Memory B cell (primary cell): ENCODE measurements around the gene CYP24A1.

ENCODE experiments used
- ATAC-seq: fragments of 150-1000 bp; cut with Tn5 transposase; 2 replicates; pipeline ENCODE4 v1.10.0; 2021; ENCODE audit warnings: low read depth, mild to moderate bottlenecking, moderate library complexity
- DNase-seq, 2 donors: peaks; one replicate each; pipeline ENCODE4 v3.0.0; 2022; ENCODE audit warnings: low spot score in 2 of 2
- H3K27ac Mint-ChIP-seq: one replicate; pipeline ENCODE4 v1.8.0; 2022; ENCODE audit warnings: mild to moderate bottlenecking, moderate library complexity, mixed read lengths
- H3K27me3 Mint-ChIP-seq: one replicate; pipeline ENCODE4 v1.8.0; 2022; ENCODE audit warnings: mixed read lengths
- H3K36me3 Mint-ChIP-seq: one replicate; pipeline ENCODE4 v1.8.0; 2022; ENCODE audit warnings: mild to moderate bottlenecking, mixed read lengths
- H3K4me1 Mint-ChIP-seq: one replicate; pipeline ENCODE4 v1.8.0; 2022; ENCODE audit warnings: mixed read lengths
- H3K4me3 Mint-ChIP-seq: one replicate; pipeline ENCODE4 v1.8.0; 2022; ENCODE audit warnings: mild to moderate bottlenecking, moderate library complexity, mixed read lengths
- H3K9me3 Mint-ChIP-seq: one replicate; pipeline ENCODE4 v1.8.0; 2022; ENCODE audit warnings: mixed read lengths

The CYP24A1 gene

GRCh38 chr20:54151511-54152226, 22.1 kb downstream of the CYP24A1 start:
- Mint-ChIP-seq H3K27me3 (peaks cover 8% of the 10 kb centered on the region), H3K36me3 (no peaks in the 10 kb centered on the region), H3K27ac (no peak overlapping the region), H3K4me1 (no peaks in the 10 kb centered on the region), H3K4me3 (no peak overlapping the region), H3K9me3 (no peaks in the 10 kb centered on the region)
- ATAC-seq (no peak), DNase-seq (no peak)

GRCh38 chr20:54151075-54151439, 22.7 kb downstream of the CYP24A1 start:
- H3K4me3 Mint-ChIP-seq, result no peak overlapping the region
- H3K36me3 Mint-ChIP-seq, result no peaks in the 10 kb centered on the region
- H3K9me3 Mint-ChIP-seq, result no peaks in the 10 kb centered on the region
- DNase-seq (no peak), ATAC-seq (no peak)
- H3K27me3 Mint-ChIP-seq, result peaks cover 8% of the 10 kb centered on the region
- no peak overlapping the region for H3K27ac Mint-ChIP-seq
- H3K4me1 Mint-ChIP-seq, result no peaks in the 10 kb centered on the region

- ATAC-seq (no peak), DNase-seq (no peak)
- H3K4me3 Mint-ChIP-seq, result no peak overlapping the region
- H3K4me1 Mint-ChIP-seq, result no peaks in the 10 kb centered on the region
- H3K36me3 Mint-ChIP-seq, result no peaks in the 10 kb centered on the region
- H3K27me3 Mint-ChIP-seq, result peaks cover 10% of the 10 kb centered on the region
- H3K27ac Mint-ChIP-seq, result no peak overlapping the region
- H3K9me3 Mint-ChIP-seq, result no peaks in the 10 kb centered on the region
These were observed 24.0 kb downstream of the CYP24A1 start for GRCh38 chr20:54149765-54150264.

GRCh38 chr20:54148947-54149764, 24.6 kb downstream of the CYP24A1 start:
- H3K36me3 Mint-ChIP-seq, result no peaks in the 10 kb centered on the region
- DNase-seq (no peak), ATAC-seq (no peak)
- H3K27ac Mint-ChIP-seq, result no peak overlapping the region
- H3K27me3 Mint-ChIP-seq, result peaks cover 10% of the 10 kb centered on the region
- no peaks in the 10 kb centered on the region for H3K4me1 Mint-ChIP-seq
- H3K4me3 Mint-ChIP-seq, result no peak overlapping the region
- no peaks in the 10 kb centered on the region for H3K9me3 Mint-ChIP-seq

- Mint-ChIP-seq H3K4me3 (no peak overlapping the region), H3K4me1 (no peaks in the 10 kb centered on the region), H3K9me3 (no peaks in the 10 kb centered on the region), H3K36me3 (no peaks in the 10 kb centered on the region), H3K27ac (no peak overlapping the region), H3K27me3 (peaks cover 6% of the 10 kb centered on the region)
- no peak for DNase-seq
- ATAC-seq, result no peak
These were observed 27.1 kb downstream of the CYP24A1 start for GRCh38 chr20:54146672-54147071.

- Mint-ChIP-seq H3K4me1 (no peaks in the 10 kb centered on the region), H3K9me3 (no peaks in the 10 kb centered on the region), H3K4me3 (no peak overlapping the region), H3K27me3 (peaks cover 7% of the 10 kb centered on the region), H3K36me3 (no peaks in the 10 kb centered on the region), H3K27ac (no peak overlapping the region)
- DNase-seq, result no peak
- ATAC-seq, result no peak
These were observed 28.9 kb downstream of the CYP24A1 start for GRCh38 chr20:54144847-54145414.

GRCh38 chr20:54140927-54141566, 32.7 kb downstream of the CYP24A1 start:
- DNase-seq, result no peak
- no peaks in the 10 kb centered on the region for H3K4me1 Mint-ChIP-seq
- no peak for ATAC-seq
- H3K36me3 Mint-ChIP-seq, result no peaks in the 10 kb centered on the region
- no peak overlapping the region for H3K27ac Mint-ChIP-seq
- H3K27me3 Mint-ChIP-seq, result peaks cover 4% of the 10 kb centered on the region
- H3K4me3 Mint-ChIP-seq, result no peak overlapping the region
- no peaks in the 10 kb centered on the region for H3K9me3 Mint-ChIP-seq

- H3K4me1 Mint-ChIP-seq, result no peaks in the 10 kb centered on the region
- no peak overlapping the region for H3K27ac Mint-ChIP-seq
- no peak overlapping the region for H3K4me3 Mint-ChIP-seq
- H3K9me3 Mint-ChIP-seq, result no peaks in the 10 kb centered on the region
- H3K36me3 Mint-ChIP-seq, result no peaks in the 10 kb centered on the region
- ATAC-seq (no peak), DNase-seq (no peak)
- H3K27me3 Mint-ChIP-seq, result peaks cover 3% of the 10 kb centered on the region
These were observed 33.3 kb downstream of the CYP24A1 start for GRCh38 chr20:54140486-54140885.

GRCh38 chr20:54140067-54140466, 33.7 kb downstream of the CYP24A1 start:
- Mint-ChIP-seq H3K36me3 (no peaks in the 10 kb centered on the region), H3K27ac (no peak overlapping the region), H3K27me3 (peaks cover 3% of the 10 kb centered on the region), H3K9me3 (no peaks in the 10 kb centered on the region), H3K4me1 (no peaks in the 10 kb centered on the region), H3K4me3 (no peak overlapping the region)
- ATAC-seq (no peak), DNase-seq (no peak)

GRCh38 chr20:54139188-54139587, 34.6 kb downstream of the CYP24A1 start:
- ATAC-seq (no peak), DNase-seq (no peak)
- no peak overlapping the region for H3K27ac Mint-ChIP-seq
- H3K9me3 Mint-ChIP-seq, result no peaks in the 10 kb centered on the region
- H3K27me3 Mint-ChIP-seq, result peaks cover 3% of the 10 kb centered on the region
- no peaks in the 10 kb centered on the region for H3K4me1 Mint-ChIP-seq
- no peak overlapping the region for H3K4me3 Mint-ChIP-seq
- no peaks in the 10 kb centered on the region for H3K36me3 Mint-ChIP-seq

- no peaks in the 10 kb centered on the region for H3K4me1 Mint-ChIP-seq
- DNase-seq (no peak), ATAC-seq (no peak)
- H3K36me3 Mint-ChIP-seq, result no peaks in the 10 kb centered on the region
- no peak overlapping the region for H3K4me3 Mint-ChIP-seq
- no peak overlapping the region for H3K27ac Mint-ChIP-seq
- H3K9me3 Mint-ChIP-seq, result no peaks in the 10 kb centered on the region
- H3K27me3 Mint-ChIP-seq, result peaks cover 3% of the 10 kb centered on the region
These were observed 35.4 kb downstream of the CYP24A1 start for GRCh38 chr20:54138427-54138826.

- H3K36me3 Mint-ChIP-seq, result no peaks in the 10 kb centered on the region
- ATAC-seq (no peak), DNase-seq (no peak)
- no peak overlapping the region for H3K4me3 Mint-ChIP-seq
- no peak overlapping the region for H3K27ac Mint-ChIP-seq
- H3K4me1 Mint-ChIP-seq, result peaks cover under 1% of the 10 kb centered on the region
- no peaks in the 10 kb centered on the region for H3K9me3 Mint-ChIP-seq
- H3K27me3 Mint-ChIP-seq, result peaks cover 3% of the 10 kb centered on the region
These were observed 36.7 kb downstream of the CYP24A1 start for GRCh38 chr20:54137115-54137514.

GRCh38 chr20:54134445-54135220, 39.2 kb downstream of the CYP24A1 start:
- H3K4me3 Mint-ChIP-seq, result no peak overlapping the region
- peaks cover 2% of the 10 kb centered on the region for H3K9me3 Mint-ChIP-seq
- H3K36me3 Mint-ChIP-seq, result no peaks in the 10 kb centered on the region
- no peak overlapping the region for H3K27ac Mint-ChIP-seq
- H3K27me3 Mint-ChIP-seq, result peaks cover 7% of the 10 kb centered on the region
- no peak for DNase-seq
- peaks cover 2% of the 10 kb centered on the region for H3K4me1 Mint-ChIP-seq
- no peak for ATAC-seq
